HepG2 (cell line): ENCODE results near the gene GRID1. TPM values are rescaled to one million over a fixed set of nuclear protein-coding genes. Genes with fewer than 3 reads are reported as not detected.

ENCODE experiments used
- ATAC-seq: fragments of 200-7000 bp; cut with Tn5 transposase; 3 replicates; pipeline ENCODE4 v1.9.1; 2020; ENCODE audit warnings: mild to moderate bottlenecking, moderate library complexity
- BruUV-seq: library from RNA; stranded (reverse); fragments of 400-500 nt; replicated peaks from 2 replicates; lab custom pipeline; 2021; lab: Mats Ljungman, UMichigan
- CTCF ChIA-PET: fragments of 300-600 bp; formaldehyde crosslinking; extraction: SDS; loops from one replicate; lab custom pipeline; 2021; ENCODE audit warnings: low total read pairs, inconsistent platforms, low intra/inter-chr PET ratio; lab: Yijun Ruan, JAX
- POLR2A ChIA-PET: fragments of 350-600 bp; sonication (Branson Sonifier 250); formaldehyde crosslinking; loops from one replicate; lab custom pipeline; 2020; ENCODE audit warnings: antibody characterized with exemption, inconsistent platforms; lab: Yijun Ruan, JAX
- DNase-seq: peaks from one replicate; pipeline ENCODE4 v3.0.0-alpha.2; 2015; ENCODE audit warnings: low spot score
- FAIRE-seq: peaks from 3 replicates; lab custom pipeline; 2011; peaks lifted over from hg19 to GRCh38; lab: Jason Lieb, UNC
- H2AFZ ChIP-seq: one replicate; pipeline ENCODE4 v1.6.1; 2011; ENCODE audit warnings: low read length, inconsistent platforms
- H3K27ac ChIP-seq: fragments of 300-600 bp; 3 replicates; pipeline ENCODE4 v1.8.0; 2011; ENCODE audit warnings: mixed run types, mild to moderate bottlenecking, mixed read lengths, low read length, inconsistent platforms; ENCODE audit not compliant: insufficient read depth; ENCODE audit errors: extremely low read length
- H3K27me3 ChIP-seq, 2 experiments: fragments of 200-600 bp in 1 of 2; 2 replicates in 1 of 2; 3 replicates in 1 of 2; pipeline versions ENCODE4 v1.6.0 to v1.8.0; 2011; ENCODE audit warnings: low read length in 2 of 2, mild to moderate bottlenecking in 2 of 2, moderate library complexity in 2 of 2, inconsistent platforms in 1 of 2; ENCODE audit not compliant: insufficient read depth in 2 of 2, control insufficient read depth in 1 of 2
- H3K36me3 ChIP-seq, 2 experiments: fragments of 200-600 bp in 1 of 2; replicated peaks in 1 of 2; 2 replicates in 1 of 2; 3 replicates in 1 of 2; pipeline versions ENCODE4 v1.5.1 to v1.8.0; 2011; ENCODE audit warnings: low read length in 2 of 2, inconsistent platforms in 1 of 2; ENCODE audit not compliant: insufficient read depth in 2 of 2, control insufficient read depth in 1 of 2
- H3K4me1 ChIP-seq: 2 replicates; pipeline ENCODE4 v1.5.1; 2012; ENCODE audit warnings: low read length, inconsistent platforms; ENCODE audit not compliant: insufficient read depth
- H3K4me2 ChIP-seq: 2 replicates; pipeline ENCODE4 v1.6.0; 2011; ENCODE audit warnings: low read depth, low read length, inconsistent platforms
- H3K4me3 ChIP-seq, 3 experiments: fragments of 200-600 bp in 1 of 3; sonication (generic), shearing (Covaris generic) in 1 of 3; replicated peaks in 1 of 3; 2 replicates each; pipeline ENCODE4 v1.5.1; 2011 to 2016; ENCODE audit warnings: low read length in 3 of 3, inconsistent platforms in 2 of 3, low read depth in 2 of 3, mild to moderate bottlenecking in 2 of 3, control low read depth in 1 of 3, mixed read lengths in 1 of 3; ENCODE audit not compliant: insufficient read depth in 1 of 3
- H3K79me2 ChIP-seq: one replicate; pipeline ENCODE4 v1.6.1; 2011; ENCODE audit warnings: low read length, inconsistent platforms; ENCODE audit not compliant: insufficient read depth
- H3K9ac ChIP-seq: 2 replicates; pipeline ENCODE4 v1.6.0; 2011; ENCODE audit warnings: mild to moderate bottlenecking, low read depth, low read length, inconsistent platforms; ENCODE audit not compliant: insufficient read depth
- H3K9me3 ChIP-seq: 2 replicates; pipeline ENCODE4 v1.5.1; 2012; ENCODE audit warnings: mild to moderate bottlenecking, low read length
- H4K20me1 ChIP-seq: 2 replicates; pipeline ENCODE4 v1.6.0; 2011; ENCODE audit warnings: inconsistent platforms, mild to moderate bottlenecking, low read length, moderate library complexity; ENCODE audit not compliant: insufficient read depth
- ARID4A ChIP-seq: sonication (generic); formaldehyde crosslinking; IDR thresholded peaks from 2 replicates; pipeline ENCODE4 v1.5.0; 2020; ENCODE audit warnings: mild to moderate bottlenecking, missing genetic modification reagents, borderline replicate concordance
- DNMT1 ChIP-seq: sonication (generic); formaldehyde crosslinking; IDR thresholded peaks from 2 replicates; pipeline ENCODE4 v1.5.1; 2020; ENCODE audit warnings: mild to moderate bottlenecking, missing genetic modification reagents
- ELK4 ChIP-seq: sonication (generic); formaldehyde crosslinking; IDR thresholded peaks from 2 replicates; pipeline ENCODE4 v1.9.0; 2021; ENCODE audit warnings: missing genetic modification reagents, borderline replicate concordance
- IKZF4 ChIP-seq: sonication (generic); formaldehyde crosslinking; IDR thresholded peaks from 2 replicates; pipeline ENCODE4 v1.5.1; 2020; ENCODE audit warnings: borderline replicate concordance, mild to moderate bottlenecking, low read depth, missing genetic modification reagents; ENCODE audit errors: not compliant biosample characterization
- RFX5 ChIP-seq: IDR thresholded peaks from 2 replicates; pipeline ENCODE4 v1.6.1; 2011; ENCODE audit warnings: low read depth, low read length, improper control_type of control experiment
- ZNF446 ChIP-seq: sonication (generic); formaldehyde crosslinking; IDR thresholded peaks from 2 replicates; pipeline ENCODE4 v1.5.0; 2020; ENCODE audit warnings: mild to moderate bottlenecking, missing genetic modification reagents
- ZNF468 ChIP-seq: sonication (generic); formaldehyde crosslinking; IDR thresholded peaks from 2 replicates; pipeline ENCODE4 v1.8.0; 2022; ENCODE audit warnings: mild to moderate bottlenecking, moderate library complexity, missing genetic modification reagents
- ZNF552 ChIP-seq: sonication (generic); formaldehyde crosslinking; IDR thresholded peaks from 2 replicates; pipeline ENCODE4 v1.9.0; 2022; ENCODE audit warnings: missing genetic modification reagents, mild to moderate bottlenecking, borderline replicate concordance
- ZNF768 ChIP-seq: sonication (generic); formaldehyde crosslinking; IDR thresholded peaks from 2 replicates; pipeline ENCODE4 v1.4.0; 2020; ENCODE audit warnings: missing genetic modification reagents
- WGBS: methylation state at CpG from one replicate; pipeline ENCODE4 v1.1.6; 2017; ENCODE audit warnings: low lambda C conversion rate; 5-methylcytosine and 5-hydroxymethylcytosine counted together
- in situ Hi-C: cut with HindIII; loops from 2 replicates; pipeline ENCODE4 v1.10.0; 2017; ENCODE audit warnings: low pct_unique_long_range_greater_than_20kb; ENCODE audit not compliant: extremely low pct_ligation_motif_present
- intact Hi-C: fragments of 100-400 bp; cut with micrococcal nuclease; formaldehyde crosslinking; loops from one replicate; pipeline ENCODE4 v1.10.0; 2022; ENCODE audit not compliant: unreplicated experiment
- polyA plus RNA-seq, 8 experiments: library from polyadenylated mRNA; depleted of rRNA in 3 of 8; stranded (reverse) in 7 of 8; unstranded in 1 of 8; fragments of >200 nt; fragmentation: Illumina TruSeq in 4 of 8; extraction: Trizol in 4 of 8; gene quantifications; 2 replicates each; pipeline versions ENCODE4 v1.2.1 to v1.2.3, GENCODE V29; 2011 to 2016; ENCODE audit warnings: low read depth in 4 of 8, missing spikeins in 1 of 8, mixed read lengths in 1 of 8; ENCODE audit not compliant: insufficient read depth in 1 of 8
- total RNA-seq, 5 experiments: library from RNA; depleted of rRNA; stranded (reverse); fragments of >200 nt; fragmentation: Illumina TruSeq; extraction: Trizol; gene quantifications; 2 replicates each; pipeline ENCODE4 v1.2.3, GENCODE V29; 2016; ENCODE audit warnings: low read depth in 1 of 5

GRID1 gene
- total and polyA plus RNA-seq, 2 of the 13 experiments (the other 11 are each of a cell fraction or from before 2014, with no cell fraction given) = 0.05 TPM; not detected in 1

- intact Hi-C loops = no loop called here
- Histone ChIP-seq H3K9me3 (no peaks in the 10 kb centered on the region), H3K27ac (no peak overlapping the region), H3K4me1 (no peaks in the 10 kb centered on the region), H3K79me2 (no peaks in the 10 kb centered on the region), H3K27me3 (peaks cover 9 to 44% of the 10 kb centered on the region in 2 experiments; a peak in 4 of 5 replicates), H4K20me1 (no peaks in the 10 kb centered on the region), H3K36me3 (no peaks in the 10 kb centered on the region), H3K9ac (no peak overlapping the region), H3K4me2 (no peak overlapping the region), H2AFZ (no peak overlapping the region), H3K4me3 (no peak overlapping the region)
- FAIRE-seq (no peak), ATAC-seq (no peak), DNase-seq (no peak)
- 28% methylated on average over 6 of the region's 11 CpGs for WGBS
- POLR2A ChIA-PET = no interaction called here
- TF ChIP-seq ZNF768 (CRISPR knock-in tag) = peak; percentile 87
- no peak for TF ChIP-seq RFX5
- in situ Hi-C loops = no loop called here
- no TSS peak for BruUV-seq
- CTCF ChIA-PET = no interaction called here
Observed at GRCh38 chr10:86342111-86342863, 24.3 kb downstream of the GRID1 start.

GRCh38 chr10:86341361-86341811 lies 25.2 kb downstream of the GRID1 start:
- FAIRE-seq (no peak), DNase-seq (no peak), ATAC-seq (no peak)
- intact Hi-C loops (no loop called here), in situ Hi-C loops (no loop called here)
- Histone ChIP-seq H3K79me2 (no peaks in the 10 kb centered on the region), H3K4me3 (no peak overlapping the region), H3K9ac (no peak overlapping the region), H4K20me1 (no peaks in the 10 kb centered on the region), H2AFZ (no peak overlapping the region), H3K27me3 (peaks cover 9 to 41% of the 10 kb centered on the region in 2 experiments; a peak in 4 of 5 replicates), H3K36me3 (no peaks in the 10 kb centered on the region), H3K9me3 (no peaks in the 10 kb centered on the region), H3K4me1 (no peaks in the 10 kb centered on the region), H3K4me2 (no peak overlapping the region), H3K27ac (no peak overlapping the region)
- 0% methylated on average over 3 of the region's 13 CpGs for WGBS
- POLR2A ChIA-PET = no interaction called here
- CTCF ChIA-PET = no interaction called here
- BruUV-seq = no TSS peak
- TF ChIP-seq ZNF468 (CRISPR knock-in tag) = no peak
- TF ChIP-seq DNMT1 = no peak
- TF ChIP-seq ZNF552 (CRISPR knock-in tag) = no peak
- TF ChIP-seq ELK4 (CRISPR knock-in tag) = no peak
- no peak for TF ChIP-seq ARID4A (CRISPR knock-in tag)
- TF ChIP-seq ZNF446 (CRISPR knock-in tag) = no peak
- TF ChIP-seq IKZF4 (CRISPR knock-in tag) = no peak
